NCI-H146 treated with DMSO at 0.1 percent for 48 hours (cell line): ENCODE results near the gene LACTB.

Experiments used
- DNase-seq: peaks from one replicate; lab custom pipeline; 2025; ENCODE audit not compliant: unreplicated experiment; lab: John Stamatoyannopoulos, UW

Gene LACTB

DNA sequence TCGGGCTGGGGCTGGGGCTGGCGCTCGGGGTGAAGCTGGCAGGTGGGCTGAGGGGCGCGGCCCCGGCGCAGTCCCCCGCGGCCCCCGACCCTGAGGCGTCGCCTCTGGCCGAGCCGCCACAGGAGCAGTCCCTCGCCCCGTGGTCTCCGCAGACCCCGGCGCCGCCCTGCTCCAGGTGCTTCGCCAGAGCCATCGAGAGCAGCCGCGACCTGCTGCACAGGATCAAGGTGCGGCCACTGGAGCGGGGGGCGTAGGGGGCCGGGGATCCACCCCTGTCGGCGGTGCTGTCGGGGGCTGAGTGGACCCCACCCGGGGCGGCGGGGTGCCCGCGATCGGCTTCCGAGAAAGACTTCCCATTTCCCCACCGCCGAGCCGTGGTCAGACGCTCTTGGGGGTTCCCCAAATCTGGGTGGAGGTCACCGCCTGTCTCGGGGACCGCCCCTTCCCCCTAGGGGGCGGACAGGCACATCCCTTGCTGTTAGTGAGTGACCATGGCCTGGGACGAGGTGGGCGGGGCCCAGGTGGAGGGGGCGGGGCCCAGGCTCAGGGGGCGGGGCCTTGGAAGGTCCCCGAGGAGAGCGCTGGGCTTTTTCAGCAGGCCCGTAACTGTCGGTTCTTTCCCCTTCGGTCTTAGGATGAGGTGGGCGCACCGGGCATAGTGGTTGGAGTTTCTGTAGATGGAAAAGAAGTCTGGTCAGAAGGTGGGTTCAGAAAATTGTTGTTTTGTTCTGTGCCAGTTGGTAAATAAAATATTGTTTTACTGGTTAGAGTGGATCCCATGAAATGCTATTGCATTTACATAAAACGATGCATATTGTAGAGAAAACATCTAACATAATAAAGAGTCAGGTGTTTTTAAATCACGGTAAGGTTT, 578 bp downstream of the LACTB start:
- peak; percentile 25 for DNase-seq

DNA sequence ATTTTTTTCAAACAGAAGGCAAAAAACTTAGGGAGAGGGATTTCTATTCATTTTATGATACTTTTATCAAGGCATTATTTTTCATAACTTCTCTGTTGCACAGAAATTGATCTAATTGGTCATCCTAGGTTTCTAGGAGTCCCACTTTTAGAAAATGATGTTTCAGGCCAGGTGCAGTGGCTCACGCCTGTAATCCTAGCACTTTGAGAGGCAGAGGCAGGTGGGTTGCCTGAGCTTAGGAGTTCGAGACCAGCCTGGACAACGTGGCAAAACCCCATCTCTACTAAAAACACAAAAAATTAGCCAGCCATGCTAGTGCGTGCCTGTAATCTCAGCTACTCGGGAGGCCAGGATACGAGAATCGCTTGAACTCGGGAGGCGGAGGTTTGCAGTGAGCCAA, 2.8 kb downstream of the LACTB start:
- DNase-seq = no peak

DNA sequence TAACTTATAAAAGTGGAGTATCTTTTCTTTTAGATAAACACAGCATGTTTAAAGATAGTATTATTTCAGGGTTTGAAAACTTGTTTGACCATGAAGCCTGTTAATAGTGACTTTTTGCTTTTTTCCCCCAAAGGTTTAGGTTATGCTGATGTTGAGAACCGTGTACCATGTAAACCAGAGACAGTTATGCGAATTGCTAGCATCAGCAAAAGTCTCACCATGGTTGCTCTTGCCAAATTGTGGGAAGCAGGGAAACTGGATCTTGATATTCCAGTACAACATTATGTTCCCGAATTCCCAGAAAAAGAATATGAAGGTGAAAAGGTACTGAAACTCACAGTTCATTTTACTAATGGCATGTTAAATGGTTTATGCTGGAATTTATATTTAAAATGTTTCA, 5.1 kb downstream of the LACTB start:
- DNase-seq = no peak

DNA sequence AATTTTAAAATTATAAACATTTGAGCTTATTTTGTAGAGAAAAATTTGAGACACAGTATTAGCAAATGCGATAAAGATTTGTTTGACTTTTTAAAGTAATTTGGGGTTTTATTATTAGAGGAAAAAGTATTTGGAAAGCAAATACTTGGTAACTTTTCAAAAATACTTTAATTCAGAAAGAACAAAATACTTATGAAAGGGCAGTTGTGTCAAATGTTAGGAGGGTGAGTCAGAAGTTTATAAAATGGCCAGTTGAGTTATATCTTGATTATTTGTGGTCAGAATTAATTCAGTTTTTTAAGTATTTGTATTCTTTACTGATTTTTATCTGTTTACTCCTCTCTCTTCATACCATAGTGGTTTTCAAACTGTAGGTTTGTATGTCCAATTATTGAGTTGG, 12.1 kb downstream of the LACTB start:
- no peak for DNase-seq

DNA sequence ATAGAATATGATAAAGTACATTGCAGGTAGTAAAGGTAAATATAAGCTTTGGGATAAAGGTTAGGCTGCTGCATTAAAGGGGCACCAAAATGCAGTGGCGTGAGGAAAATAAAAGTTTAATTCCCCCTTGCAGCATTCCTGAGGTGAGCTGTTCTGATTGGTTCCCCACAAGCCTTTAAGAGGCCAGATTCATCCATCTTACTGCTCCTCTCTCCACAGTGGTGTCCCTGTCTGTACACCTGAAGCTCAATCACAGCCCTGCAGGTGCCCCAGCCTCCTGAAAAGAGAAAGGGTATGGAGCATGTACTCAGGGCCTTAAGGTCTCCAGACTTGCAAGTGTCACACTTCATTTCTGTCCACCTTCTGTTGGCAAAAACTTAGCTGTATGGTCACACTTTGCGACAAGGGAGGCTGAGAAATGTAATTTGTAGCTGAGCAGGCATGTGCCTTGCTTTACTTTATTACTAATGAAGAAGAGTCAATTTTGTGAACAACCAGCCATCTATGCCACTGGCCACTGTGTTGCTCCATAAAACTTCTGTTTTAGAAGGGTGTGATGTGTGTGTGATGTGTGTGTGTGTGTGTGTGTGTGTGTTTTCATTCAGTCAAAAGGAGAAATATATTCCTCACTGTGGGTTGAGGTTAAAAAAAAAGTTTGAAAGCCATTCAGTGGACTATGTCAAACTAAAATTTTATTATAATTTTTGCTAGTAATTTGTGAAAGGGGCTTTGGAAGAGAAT, 12.8 kb downstream of the LACTB start:
- DNase-seq = no peak

DNA sequence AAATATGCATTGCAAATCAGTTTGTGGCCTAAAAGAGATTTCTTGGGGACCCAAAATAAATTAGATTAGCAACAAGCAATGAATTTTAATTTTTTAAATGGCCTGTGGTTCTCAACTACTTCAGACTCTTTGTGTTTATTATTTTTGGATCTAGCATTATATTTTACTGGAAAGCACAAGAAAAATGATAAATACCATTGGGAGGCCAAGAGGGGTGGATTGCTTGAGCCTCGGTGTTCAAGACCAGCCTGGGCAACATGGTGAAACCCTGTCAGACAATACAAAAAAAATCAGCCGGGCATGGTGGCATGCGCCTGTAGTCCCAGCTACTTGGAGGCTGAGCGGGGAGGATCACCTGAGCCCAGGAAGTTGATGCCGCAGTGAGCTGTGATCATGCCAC, 13.6 kb downstream of the LACTB start:
- DNase-seq = no peak

DNA sequence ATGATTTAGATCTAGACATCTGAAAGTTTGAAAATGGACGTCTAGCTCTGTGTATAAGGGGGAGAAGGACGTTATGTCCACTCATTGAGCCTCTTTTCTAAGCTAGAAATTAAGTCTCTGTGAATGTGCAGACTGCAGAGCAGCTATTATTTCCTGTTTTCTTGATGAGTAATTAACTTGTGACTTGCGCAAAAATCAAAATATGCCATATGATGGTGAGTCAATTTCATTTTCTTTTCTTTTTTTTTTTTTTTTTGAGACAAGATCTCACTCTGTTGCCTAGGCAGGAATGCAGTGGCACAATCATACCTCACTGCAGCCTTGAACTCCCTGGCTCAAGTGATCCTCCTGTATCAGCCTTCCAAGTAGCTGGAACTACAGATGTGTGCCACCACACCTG, 14.1 kb downstream of the LACTB start:
- DNase-seq = no peak

DNA sequence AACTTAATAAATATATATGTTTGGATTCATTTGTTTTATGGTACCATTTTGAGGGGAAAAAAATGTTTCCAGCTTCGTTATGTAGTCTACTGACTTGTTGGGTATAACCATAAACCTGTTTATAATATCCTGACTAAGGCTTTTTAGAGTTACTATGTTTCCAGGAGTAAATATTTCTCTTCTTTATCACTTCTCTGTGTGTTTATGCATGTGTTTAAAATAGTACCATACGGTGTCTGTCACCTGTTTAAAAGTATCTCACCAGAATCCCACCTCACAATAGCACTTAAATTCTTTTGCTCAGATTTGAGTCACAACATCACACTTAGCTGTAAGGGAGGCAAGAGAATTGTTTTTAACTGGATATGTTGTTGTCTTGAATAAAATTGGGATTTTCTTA, 15.1 kb downstream of the LACTB start:
- no peak for DNase-seq

DNA sequence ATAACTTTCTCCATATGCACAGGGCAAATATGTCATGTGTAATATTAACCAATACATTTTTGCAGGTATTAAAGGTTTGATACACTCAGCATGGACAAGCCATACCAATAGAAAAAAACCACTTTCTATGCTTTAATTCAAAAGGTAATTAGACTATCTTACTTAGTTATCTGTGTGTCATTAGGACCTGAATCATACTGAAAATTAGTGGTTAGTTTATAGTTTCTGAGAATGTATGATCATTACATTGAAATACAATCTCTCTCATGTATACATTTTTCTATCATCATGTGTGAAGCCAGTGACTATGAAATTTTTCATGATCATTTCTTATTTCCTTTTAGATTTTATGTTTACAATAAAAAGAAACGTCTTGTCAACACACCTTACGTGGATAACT, 19.3 kb downstream of the LACTB start:
- no peak for DNase-seq

DNA sequence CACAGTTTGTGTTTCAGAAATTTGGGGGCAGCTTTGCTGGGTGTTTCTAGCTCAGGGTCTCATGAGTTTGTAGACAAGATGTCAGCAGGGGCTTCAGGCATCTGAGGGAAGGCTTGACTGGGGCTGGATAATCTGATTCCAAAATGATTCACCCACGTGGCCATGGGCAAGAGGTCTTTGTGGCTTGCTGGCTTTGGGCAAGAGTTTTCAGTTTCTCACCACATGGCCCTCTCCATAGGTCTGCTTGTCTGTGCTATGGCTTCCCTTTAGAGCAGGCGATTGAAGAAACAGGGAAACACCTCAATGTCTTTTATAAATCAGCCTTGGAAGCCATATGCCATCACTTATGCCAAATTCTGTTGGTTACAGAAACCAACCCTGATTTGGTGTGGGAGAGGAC, 23.8 kb downstream of the LACTB start:
- no peak for DNase-seq

DNA sequence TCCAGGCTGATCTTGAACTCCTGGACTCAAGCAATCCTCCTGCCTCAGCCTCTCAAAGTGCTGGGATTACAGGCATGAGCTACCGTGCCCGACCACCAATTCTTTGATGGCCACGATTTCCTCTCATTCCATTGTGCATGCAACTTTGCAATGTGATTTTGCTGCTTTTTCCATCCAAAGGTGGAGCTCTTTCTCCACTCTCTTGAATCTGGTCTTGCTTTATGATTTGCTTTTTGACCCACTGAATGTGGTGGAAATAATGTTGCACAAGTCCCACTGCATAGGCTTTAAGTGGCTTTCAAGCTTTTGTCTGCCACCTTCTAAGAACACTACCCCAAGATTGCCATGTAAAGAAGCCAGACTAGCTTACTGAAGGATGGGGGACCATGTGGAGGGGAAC, 25.0 kb downstream of the LACTB start:
- no peak for DNase-seq

DNA sequence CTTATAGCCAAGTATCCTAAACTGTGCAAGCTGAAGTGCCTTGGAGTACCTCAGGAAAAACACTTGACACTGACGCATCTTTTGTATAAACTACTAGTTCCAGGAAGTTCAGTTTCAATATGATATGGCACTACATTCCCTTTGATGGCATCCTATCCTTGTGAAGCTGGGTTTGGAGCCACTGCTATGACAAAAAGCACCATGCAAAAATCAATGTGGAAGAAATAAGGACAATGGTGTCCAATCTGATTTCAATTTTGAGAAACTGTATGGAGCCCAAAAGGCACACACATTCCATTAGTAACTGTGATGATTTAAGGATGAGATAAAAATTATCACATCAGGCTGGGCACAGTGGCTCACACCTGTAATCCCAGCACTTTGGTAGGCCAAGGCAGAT, 30.0 kb downstream of the LACTB start:
- no peak for DNase-seq

DNA sequence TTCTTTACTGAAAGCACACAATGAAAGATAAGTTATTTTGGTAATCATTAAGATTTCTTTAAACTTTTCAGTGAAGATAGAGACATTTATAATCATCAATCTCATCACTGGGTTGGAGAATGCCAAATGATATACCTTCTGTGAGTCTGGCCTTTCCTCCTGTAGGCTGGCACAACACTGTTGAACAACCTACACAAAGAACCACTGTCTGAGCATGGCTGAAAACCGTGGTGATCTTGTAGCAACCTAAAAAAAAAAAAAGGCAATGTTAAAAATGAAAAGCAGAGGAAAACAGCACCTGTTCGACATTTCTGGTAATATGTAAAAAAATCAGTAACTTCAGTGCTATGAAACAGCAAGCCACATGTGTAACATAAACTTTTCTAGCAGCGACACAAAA, 33.8 kb downstream of the LACTB start:
- DNase-seq = no peak

DNA sequence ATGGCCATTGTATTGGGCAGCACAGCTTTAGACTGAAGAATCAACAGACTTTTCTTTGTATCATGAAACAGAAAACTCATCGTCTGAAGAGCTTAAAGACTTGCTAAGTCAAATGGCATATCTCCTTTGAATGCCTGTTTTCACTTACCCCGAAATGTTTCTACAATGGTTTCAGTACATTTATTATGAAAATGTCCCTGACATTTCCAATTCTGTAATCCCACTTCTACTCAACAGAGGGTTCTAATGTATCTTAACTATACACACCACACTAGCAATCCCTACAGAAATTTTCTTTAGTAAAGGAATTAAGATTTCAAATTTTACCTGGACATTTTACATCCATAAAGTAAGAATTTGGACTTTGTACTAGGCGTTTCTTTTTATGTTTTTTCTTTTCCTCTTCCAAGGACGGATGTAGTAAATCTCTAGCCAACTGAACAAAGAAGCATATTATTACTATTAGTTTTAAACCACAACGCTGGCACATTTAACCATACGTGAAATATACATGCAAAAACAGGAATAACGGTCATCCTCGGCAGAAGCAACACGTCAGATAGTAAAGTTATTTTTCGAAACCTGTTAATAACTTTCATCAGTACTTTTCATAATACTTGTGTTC, 34.5 kb downstream of the LACTB start:
- no peak for DNase-seq

DNA sequence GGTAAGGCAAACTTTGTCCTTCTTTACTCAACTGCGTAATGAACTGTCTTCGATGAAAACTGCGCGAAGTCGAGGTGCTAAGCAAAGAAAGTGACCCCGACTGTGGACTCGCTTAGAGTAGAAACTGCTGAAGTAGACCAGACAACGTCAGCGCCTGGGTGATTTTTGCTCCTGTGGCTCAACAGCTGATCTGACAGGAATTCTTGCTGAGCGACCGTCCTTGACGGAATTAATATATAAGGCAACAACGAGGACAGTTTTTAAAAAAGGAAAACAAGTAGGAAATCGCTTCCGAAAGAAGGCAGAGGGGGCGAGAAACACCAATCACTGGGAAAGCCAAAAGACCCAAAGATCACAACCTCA, 35.1 kb downstream of the LACTB start:
- no peak for DNase-seq

DNA sequence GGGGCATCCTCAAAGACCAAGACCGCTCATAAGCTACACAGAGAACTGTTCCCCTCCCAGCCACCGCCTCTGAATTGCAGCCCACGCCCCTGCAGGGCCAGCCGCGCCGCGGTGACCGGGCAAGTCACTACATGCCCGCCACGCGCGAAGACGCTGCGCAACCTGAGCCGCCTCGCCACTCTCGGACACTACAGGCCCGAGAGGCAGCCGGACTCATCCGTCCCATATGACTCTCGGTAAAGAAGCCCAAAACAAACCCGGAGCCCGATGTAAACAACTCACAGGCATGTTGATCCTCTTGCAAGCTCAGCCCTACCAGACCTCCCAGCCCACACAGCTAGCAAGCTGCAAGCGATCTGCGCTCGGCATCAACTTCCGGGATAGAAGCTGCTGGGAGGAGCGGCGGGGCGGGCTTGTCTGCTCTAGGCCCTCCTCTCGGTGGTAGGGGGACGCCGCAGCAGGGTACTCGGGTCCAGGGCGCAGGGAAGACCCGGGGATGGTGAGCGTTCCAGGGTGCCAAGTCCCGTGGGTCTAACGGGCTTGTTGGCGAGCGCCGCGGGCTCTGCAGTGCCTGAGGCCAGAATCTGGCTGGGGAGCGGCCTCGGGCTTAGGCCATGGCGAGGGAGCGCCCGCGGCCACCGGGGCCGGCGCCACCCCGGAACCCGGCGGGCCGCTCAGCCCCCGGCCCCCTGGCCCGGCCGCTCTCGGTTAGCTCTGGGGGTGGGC, 35.6 kb downstream of the LACTB start, which contains the start of gene RPS27L:
Gene RPS27L (minus strand): TSS at position 360 of the 726 bp plus-strand sequence. CDS start 72 bp downstream, at position 288.
- DNase-seq = peak; percentile 79

DNA sequence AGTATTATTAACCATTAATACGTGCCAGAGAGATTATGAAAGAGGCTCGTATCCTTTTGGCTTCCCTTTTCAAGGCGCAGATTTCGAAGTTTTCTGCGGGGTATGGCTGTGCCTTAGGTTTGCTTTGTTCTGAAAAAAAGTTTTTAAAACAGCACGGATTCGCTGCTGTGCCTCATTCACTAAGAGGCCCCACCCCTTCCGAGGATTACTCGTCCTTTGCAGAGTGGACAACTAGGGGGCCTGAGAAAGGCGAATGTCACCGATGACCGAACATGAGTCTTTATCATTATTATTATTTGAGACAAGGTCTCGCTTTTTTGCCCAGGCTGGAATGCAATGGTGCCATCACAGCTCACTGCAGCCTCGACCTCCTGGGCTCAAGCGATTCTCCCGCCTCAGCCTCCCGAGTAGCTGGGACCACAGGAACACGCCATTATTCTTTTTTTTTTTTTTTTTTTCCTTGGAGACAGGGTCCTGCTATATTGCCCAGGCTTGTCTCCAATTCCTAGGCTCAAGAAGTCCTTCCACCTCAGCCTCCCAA, 36.3 kb downstream of the LACTB start:
- DNase-seq = no peak

DNA sequence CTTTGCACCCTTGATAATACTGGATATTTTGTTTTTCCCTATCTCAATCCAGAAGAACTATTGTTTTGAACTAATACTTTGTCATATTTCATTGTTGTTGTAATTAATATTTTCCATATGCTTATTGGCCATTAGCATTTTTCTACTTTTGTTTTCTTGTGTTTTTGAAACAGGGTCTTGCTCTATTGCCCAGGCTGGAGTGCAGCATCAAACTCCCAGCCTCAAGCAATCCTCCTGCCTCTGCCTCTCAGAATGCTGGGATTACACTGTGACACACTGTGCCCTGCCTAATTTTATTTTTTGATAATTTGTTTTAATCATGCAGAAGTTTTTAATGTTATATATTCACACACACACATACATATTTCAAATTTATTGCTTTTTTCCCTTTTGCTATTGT, 39.0 kb downstream of the LACTB start:
- no peak for DNase-seq

DNA sequence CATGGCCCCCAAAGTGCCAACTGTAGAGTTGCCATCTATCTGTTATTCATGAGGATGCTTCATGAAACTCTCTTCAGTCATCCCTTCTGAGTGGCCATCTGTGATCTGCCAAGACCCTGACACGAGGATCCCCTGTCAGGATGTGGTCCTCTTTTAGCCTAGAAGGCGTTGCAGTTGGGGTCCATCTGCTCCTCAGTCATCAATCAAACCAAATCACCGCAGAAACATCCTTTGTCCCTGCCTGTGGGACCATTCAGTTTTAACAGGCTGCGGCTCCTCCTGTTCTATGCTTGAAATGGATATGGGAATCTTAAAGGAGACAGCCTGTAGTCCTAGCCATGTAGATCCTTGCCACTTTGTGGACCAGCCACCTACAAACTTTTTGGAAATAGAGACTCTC, 41.6 kb downstream of the LACTB start:
- no peak for DNase-seq

DNA sequence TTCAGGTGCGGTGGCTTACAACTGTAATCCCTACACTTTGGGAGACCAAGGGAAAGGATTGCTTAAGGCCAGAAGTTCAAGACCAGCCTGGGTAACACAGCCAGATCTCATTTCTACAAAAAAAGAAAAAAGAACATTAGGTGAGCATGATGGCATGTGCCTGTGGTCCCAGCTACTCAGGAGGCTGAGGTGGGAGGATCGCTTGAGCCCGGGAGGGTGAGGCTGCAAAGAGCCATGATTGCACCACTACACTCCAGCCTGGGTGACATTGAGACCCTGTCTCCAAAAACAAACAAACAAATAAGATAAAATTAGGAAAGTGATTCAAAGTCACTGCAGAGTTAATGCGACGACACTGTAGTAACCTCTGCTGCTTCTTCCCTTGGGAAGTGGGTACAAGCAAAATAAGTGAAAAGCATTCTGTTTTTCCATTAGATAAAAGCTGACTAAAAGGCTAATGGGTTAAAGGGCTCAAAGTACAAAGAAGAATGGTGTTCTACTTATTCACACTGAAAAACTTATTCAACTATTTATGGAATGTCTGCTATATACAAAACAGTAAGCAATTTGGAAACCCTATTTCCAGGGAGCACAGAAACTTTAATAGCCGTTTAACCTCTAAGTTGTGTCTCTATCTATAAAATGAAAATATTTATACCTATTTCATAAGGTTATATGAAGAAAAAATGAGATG, 43.7 kb downstream of the LACTB start:
- no peak for DNase-seq
